NB4 (cell line): Measurements from ENCODE around the gene SRSF4.

Source experiments
- MYC ChIP-seq: IDR thresholded peaks from 2 replicates; pipeline ENCODE4 v1.6.1; 2011; ENCODE audit warnings: low read depth, low read length
- POLR2A ChIP-seq: IDR thresholded peaks from 2 replicates; pipeline ENCODE4 v1.6.1; 2011; ENCODE audit warnings: mild to moderate bottlenecking; ENCODE audit not compliant: insufficient read length; ENCODE audit errors: extremely low read depth
- TF ChIP-seq, protein P1 (sequence below): IDR thresholded peaks from one replicate; pipeline ENCODE4 v1.5.1; 2012; ENCODE audit warnings: low read depth, low read length

- TF ChIP-seq, protein P1, sequence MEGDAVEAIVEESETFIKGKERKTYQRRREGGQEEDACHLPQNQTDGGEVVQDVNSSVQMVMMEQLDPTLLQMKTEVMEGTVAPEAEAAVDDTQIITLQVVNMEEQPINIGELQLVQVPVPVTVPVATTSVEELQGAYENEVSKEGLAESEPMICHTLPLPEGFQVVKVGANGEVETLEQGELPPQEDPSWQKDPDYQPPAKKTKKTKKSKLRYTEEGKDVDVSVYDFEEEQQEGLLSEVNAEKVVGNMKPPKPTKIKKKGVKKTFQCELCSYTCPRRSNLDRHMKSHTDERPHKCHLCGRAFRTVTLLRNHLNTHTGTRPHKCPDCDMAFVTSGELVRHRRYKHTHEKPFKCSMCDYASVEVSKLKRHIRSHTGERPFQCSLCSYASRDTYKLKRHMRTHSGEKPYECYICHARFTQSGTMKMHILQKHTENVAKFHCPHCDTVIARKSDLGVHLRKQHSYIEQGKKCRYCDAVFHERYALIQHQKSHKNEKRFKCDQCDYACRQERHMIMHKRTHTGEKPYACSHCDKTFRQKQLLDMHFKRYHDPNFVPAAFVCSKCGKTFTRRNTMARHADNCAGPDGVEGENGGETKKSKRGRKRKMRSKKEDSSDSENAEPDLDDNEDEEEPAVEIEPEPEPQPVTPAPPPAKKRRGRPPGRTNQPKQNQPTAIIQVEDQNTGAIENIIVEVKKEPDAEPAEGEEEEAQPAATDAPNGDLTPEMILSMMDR = no peak
- TF ChIP-seq MYC (no peak), POLR2A (no peak)
These were observed 53.0 kb downstream of the SRSF4 start for GRCh38 chr1:29128739-29129138.
